GM19025 (cell line): ENCODE data around the gene CFAP73.
"Not testable (repeated sequence)": the region's sequence is repeated elsewhere in the genome, so short reads cannot be mapped to it uniquely, and the experiment has no call there.

Experiments
- ATAC-seq: cut with Tn5 transposase; IDR thresholded peaks from one replicate; pipeline ENCODE4 v1.9.1; 2021; ENCODE audit warnings: mild to moderate bottlenecking, low read depth, moderate library complexity; ENCODE audit not compliant: unreplicated experiment

The CFAP73 gene

GRCh38 chr12:113149361-113150150 is at the start of gene CFAP73:
TSS of gene CFAP73 (plus strand) at chr12:113149724. CDS start at chr12:113149858, 134 bp downstream.
- ATAC-seq: no peak

DNA sequence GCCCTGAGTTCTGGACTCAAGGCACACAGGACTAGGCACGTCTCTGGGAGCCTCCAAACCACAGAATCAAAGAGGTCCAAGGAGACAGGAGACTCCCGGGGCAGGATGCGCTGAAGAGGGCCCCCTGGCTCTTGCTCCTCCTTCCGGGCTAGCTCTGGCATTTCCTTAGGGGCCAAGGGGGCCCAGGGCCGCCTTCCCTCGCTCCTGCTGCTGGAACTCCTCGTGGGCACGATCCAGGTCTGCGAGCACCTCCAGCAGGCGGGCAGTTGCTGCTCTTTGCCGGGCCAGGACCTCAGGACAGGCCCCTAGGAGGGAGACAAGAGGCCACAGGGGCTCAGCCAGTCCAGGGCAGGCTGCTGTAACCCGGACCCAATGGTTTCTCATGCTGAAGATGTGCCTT is 49.8 kb upstream of the CFAP73 start:
- no peak for ATAC-seq

DNA sequence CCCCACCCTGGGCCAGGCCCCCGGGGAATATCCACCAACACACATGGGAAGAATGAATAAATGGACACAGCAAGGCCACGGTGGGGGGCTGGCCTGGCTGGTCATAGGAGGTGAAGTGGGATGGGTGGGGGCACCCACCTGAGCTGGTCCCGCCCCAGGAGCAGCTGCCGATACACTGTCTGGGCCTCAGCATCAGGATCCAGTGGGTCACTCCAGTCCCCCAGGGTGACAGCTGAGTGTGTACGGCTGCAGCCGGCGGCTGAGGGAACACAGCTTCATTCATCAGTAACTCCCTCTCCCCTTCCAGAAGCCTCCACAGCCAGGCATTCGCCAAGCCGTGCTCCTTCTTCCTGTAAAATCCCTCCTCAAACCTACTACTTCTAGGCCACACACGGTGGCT is 47.8 kb upstream of the CFAP73 start:
- ATAC-seq: no peak

- no peak for ATAC-seq
Observed at GRCh38 chr12:113102811-113103210, 46.7 kb upstream of the CFAP73 start.

DNA sequence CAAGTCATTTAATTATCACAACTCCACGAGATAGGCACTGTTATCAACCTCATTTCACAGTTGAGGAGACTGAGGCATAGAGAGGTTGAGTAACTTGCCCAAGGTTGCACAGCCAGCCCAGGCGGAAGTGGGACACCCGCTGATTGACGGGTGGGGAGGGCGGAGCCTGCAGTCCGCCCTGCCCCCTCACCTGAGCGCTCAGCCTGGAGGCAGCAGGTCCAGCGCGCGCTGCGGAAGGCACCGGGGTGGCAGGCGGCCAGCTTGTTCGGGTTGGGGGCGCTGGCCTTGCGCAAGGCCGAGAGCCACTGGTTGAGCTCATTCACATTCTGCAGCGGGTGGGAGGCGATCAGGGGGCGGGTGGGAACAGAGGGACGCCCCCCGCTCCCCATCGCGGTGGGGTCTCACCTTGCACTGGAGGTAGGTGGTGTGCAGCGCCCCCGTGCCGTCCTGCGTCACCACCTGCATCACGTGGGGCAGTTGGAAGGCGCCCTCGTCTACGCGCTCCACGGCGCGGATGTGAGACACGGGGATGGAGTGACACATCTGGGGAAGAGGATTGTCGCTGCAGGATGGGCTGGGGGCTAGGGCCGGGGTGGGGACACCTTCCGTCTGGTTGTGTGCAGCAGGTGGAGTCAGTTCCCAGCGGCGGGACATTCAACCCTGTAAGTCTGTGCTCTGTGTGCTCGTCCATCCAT is 45.6 kb upstream of the CFAP73 start:
- ATAC-seq: no peak

GRCh38 chr12:113104953-113105510 is 44.5 kb upstream of the CFAP73 start:
- ATAC-seq: no peak

DNA sequence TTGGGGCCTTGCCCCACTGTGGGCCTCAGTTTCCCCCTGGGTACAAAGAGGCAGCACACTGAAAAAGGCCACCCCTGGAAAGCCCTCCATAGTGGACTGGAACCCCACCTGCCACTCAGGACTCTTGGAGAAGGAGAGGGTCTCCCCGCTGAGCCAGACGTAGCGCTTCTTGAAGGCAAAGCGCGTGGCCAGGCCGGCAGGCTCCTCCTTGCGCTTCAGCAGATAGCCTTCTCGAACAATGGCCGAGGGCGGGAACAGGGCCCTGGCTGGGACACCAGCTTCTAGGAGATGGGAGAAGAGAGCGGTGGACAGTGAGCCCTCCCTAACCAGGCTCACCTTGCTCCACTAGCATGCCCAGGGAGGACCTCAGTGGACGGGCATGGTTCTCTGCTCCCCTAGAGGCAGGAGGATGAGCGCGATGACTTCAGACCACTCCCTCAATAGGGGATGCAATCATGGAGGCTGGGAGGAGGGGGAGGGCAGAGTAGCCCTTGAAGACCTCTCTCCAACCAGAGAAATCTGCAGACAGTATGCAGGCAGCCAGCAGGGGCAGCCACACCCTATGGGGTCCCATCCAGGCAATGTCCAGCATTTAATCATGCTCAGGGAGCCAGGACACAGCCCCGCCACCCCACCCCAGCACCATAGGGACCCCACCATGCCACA is 43.8 kb upstream of the CFAP73 start:
- ATAC-seq: no peak

DNA sequence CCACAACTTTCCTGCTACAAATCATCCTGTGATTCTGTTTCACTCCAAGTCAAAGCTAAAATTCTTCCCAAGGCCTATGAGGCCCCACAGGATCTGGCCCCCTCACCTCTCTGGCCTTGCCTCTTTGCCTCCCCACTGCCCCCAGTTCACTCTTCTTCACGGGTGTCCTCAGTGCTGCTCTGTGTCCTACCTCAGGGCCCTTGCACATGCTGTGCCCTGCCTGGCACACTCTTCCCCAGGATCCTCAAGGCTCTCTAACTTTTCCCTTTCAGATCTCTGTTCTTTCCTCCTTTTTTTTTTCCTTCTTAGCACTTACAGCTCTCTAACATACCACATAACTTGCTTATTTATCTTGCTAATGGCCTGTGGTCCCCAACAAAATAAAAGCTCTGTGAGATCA is 43.2 kb upstream of the CFAP73 start:
- no peak for ATAC-seq

- no peak for ATAC-seq
Observed at GRCh38 chr12:113108308-113108707, 41.2 kb upstream of the CFAP73 start.

DNA sequence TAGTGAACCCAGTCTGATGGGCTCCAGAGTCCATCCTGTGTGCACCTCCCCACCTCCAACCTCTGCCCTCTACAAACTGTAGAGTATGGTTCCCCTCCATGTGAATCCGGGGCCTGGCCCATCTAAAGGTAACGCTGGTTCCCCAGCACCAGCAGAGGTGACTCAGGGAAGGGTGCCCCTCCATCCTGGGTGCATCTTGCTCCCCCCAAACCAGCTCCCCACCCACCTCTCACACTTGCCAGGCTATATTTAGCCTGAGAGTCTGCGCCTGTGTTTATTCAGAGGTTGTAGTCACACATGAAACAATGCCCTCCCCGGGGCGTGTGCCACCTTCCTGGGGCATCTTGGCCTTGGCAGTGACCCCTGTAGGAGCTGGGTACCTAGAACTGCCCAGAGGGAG is 40.2 kb upstream of the CFAP73 start:
- no peak for ATAC-seq

- ATAC-seq: no peak
Observed at GRCh38 chr12:113109872-113110599, 39.5 kb upstream of the CFAP73 start.

DNA sequence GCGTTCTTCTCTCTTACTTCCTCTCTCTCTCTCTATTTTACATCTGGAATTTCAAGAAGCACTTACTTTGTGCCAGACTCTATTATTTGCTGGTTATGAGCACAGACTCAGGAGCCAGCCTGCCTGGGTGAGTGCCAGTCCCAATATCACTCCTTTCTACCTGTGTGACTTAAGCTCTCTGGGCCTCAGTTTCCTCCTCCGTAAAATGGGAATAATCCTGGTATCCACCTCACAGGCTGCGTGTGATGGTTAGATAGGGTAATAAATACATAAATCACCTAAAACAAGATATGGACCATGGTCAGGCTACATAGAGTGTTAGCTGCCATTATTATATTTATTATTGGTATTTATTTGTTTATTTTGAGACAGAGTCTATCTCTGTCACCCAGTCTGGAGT is 38.3 kb upstream of the CFAP73 start:
- ATAC-seq: no peak

DNA sequence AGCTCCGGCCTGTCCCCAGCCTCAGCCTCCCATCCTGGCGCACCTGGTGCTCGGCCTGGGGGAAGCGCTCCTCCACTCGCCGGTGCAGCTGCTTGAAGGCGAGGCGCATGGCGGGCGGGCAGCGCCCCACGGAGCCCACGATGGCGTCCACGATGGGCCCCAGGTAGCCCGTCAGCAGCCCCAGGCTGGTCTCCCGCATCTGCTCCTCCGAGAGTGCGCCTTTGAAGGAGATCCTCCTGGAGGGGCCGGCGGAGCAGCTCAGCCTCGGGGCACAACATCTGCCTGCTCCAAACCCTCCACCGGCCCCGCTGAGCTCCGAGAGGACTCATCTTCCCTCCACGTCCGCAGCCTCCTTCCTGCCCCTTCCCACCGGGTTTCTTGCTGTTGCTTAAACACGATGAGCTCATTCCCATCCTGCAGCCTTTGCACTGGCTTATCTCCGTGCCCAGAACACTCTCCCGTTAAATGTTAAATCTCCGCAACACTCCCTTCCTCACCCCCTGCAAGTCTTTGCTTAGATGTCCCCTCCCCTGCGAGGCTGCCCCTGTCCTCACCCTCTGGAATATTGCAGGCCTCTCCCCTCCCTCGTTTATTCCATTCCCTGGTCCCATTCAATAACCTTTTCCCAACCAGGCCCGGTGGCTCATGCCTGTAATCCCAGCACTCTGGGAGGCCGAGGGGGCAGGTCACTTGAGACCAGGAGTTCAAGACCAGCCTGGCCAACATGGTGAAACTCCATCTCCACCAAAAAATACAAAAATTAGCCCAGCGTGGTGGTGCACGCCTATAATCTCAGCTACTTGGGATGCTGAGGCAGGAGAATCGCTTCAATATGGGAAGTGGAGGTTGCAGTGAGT is 37.3 kb upstream of the CFAP73 start:
- ATAC-seq: no peak

GRCh38 chr12:113113397-113113796 is 36.1 kb upstream of the CFAP73 start:
- ATAC-seq: no peak

- no peak for ATAC-seq
Observed at GRCh38 chr12:113114447-113115178, 34.9 kb upstream of the CFAP73 start.

GRCh38 chr12:113115455-113116126 is 33.9 kb upstream of the CFAP73 start:
- no peak for ATAC-seq

- ATAC-seq: no peak
Observed at GRCh38 chr12:113116875-113117274, 32.6 kb upstream of the CFAP73 start.

- ATAC-seq: not testable (repeated sequence)
Observed at GRCh38 chr12:113117684-113118083, 31.8 kb upstream of the CFAP73 start.
